CD1c-positive myeloid dendritic cell (primary cell): ENCODE results near the gene SLC2A1.
A peak's percentile ranks its signal among the peaks of the same experiment; 100 is the strongest.
"Not testable (repeated sequence)": the region's sequence is repeated elsewhere in the genome, so short reads cannot be mapped to it uniquely, and the experiment has no call there.

ENCODE experiments used
- DNase-seq: peaks from one replicate; pipeline ENCODE4 v3.0.0-alpha.2; 2016; ENCODE audit errors: extremely low spot score

Gene SLC2A1

DNA sequence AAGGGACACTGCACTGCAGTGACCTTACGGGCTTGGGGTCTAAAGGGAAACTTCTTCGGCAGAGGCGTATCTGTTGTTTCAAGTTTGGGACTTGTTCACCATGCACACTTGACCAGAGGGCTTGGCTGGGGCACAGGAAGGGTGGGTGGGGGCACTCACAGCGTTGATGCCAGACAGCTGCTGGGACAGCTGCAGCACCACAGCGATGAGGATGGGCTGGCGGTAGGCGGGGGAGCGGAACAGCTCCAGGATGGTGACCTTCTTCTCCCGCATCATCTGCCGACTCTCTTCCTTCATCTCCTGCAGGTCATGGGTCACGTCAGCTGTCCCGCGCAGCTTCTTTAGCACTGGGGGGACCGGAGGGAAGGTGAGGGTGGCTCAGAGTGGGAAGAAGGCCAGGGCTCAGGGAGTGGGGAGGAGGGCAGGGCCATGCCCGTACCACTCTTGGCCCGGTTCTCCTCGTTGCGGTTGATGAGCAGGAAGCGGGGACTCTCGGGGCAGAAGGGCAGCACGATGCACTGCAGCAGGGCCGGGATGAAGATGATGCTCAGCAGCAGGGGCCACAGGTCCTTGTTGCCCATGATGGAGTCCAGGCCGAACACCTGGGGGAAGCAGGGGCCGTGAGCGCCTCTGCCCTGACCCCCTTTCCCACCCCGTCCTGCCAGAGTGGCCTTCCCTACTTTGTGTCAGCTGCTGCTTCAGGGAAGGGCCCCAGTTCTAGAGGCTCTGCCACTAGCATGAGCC is 29.1 kb downstream of the SLC2A1 start:
- no peak for DNase-seq

DNA sequence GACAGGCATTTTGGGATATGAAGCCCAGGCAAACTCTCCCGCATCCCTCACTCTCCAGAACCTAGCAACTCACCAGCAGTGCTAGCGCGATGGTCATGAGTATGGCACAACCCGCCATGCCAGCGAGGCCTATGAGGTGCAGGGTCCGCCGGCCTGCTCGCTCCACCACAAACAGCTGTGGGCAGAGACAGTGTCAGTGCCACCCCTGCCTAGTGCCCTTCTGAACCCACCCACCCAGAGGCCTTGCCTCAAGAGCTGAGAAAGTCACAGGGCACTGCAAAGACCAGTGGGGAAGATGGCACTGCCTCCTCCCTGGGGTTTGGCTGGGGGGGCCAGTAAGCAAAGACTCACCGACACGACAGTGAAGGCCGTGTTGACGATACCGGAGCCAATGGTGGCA is 29.8 kb downstream of the SLC2A1 start:
- no peak for DNase-seq

DNA sequence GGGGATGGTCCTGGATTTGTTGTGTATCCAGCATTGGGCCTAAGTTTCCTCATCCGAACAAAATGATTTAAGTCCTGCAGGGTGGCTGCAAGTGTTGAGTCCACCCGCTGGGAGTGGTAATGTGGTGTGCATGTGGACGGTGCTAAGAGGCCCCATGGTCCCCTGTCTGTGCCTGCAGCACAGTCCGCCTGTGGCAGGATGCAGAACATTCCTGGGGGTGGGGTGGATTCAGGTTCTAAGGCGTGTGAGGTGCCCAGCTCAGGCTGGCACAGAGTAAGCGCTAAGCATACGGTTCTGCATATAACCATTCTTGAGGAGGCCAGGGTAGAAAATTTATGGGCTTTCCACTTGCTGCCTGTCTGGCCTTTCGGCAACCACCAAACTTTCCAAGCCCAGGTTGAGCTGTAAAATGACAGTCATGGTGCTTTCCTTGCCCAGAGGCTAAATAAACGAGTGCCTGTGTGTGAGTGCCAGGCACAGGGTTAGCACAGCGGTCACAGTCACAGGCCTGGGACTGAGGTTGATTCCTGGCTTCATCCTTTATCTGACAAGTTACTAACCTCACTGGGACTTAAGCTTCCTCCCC is 30.7 kb downstream of the SLC2A1 start:
- no peak for DNase-seq

DNA sequence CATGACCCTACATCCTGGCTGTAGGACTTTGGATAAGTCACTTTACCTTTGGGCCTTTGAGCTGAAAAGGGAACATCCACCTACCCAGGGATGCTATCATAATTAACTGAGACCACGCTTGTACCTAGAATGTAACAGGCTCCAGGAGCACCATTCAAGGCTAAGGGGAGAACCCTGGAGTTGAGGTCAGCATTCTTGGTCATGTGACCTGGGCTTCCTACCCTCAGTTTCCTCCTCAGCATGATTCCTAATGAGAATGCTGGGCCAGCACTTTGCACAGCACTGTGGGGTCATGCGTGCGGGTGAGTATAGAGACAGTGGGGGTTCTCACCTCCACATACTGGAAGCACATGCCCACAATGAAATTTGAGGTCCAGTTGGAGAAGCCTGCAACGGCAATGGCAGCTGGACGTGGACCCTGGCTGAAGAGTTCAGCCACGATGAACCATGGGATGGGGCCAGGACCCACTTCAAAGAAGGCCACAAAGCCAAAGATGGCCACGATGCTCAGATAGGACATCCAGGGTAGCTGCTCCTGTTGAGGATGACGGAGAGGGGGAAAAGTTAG is 31.3 kb downstream of the SLC2A1 start:
- no peak for DNase-seq

DNA sequence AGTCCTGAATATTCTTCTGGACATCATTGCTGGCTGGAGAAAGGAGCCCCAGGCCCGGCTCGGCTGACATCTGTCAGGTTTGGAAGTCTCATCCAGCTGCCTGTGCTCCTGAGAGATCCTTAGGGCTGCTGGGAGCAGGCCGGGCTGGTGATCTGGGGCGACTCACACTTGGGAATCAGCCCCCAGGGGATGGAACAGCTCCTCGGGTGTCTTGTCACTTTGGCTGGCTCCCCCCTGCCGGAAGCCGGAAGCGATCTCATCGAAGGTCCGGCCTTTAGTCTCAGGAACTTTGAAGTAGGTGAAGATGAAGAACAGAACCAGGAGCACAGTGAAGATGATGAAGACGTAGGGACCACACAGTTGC is 31.8 kb downstream of the SLC2A1 start:
- DNase-seq: no peak

DNA sequence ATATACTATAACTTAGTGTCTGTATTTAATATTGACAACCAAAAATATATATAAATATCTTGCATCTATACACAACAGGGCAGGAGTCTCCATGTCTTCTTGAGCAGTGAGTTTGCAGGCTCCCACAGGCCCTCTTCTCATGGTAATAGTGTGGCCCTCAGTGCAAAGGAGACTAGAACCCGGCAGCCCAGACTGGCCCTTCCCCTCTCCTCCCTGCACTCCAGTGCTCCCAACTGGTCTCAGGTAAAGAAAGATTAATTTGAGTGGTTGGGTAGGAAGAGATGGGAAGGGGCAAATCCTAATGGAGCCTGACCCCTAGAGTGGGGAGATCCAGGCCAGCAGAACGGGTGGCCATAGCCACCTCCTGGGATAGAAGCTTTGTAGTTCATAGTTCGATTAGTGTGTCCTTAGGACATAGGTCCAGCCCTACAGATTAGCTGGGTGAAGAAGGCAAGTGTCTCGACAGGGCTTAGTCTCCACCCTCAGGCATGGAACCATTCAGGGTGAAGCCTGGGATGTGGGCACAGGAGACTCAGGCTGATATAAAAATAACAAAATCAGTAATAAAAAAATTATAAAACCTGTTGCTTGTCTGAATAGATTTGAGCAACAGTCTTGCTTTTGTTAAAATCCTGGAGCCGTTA is 32.3 kb downstream of the SLC2A1 start:
- no peak for DNase-seq

DNA sequence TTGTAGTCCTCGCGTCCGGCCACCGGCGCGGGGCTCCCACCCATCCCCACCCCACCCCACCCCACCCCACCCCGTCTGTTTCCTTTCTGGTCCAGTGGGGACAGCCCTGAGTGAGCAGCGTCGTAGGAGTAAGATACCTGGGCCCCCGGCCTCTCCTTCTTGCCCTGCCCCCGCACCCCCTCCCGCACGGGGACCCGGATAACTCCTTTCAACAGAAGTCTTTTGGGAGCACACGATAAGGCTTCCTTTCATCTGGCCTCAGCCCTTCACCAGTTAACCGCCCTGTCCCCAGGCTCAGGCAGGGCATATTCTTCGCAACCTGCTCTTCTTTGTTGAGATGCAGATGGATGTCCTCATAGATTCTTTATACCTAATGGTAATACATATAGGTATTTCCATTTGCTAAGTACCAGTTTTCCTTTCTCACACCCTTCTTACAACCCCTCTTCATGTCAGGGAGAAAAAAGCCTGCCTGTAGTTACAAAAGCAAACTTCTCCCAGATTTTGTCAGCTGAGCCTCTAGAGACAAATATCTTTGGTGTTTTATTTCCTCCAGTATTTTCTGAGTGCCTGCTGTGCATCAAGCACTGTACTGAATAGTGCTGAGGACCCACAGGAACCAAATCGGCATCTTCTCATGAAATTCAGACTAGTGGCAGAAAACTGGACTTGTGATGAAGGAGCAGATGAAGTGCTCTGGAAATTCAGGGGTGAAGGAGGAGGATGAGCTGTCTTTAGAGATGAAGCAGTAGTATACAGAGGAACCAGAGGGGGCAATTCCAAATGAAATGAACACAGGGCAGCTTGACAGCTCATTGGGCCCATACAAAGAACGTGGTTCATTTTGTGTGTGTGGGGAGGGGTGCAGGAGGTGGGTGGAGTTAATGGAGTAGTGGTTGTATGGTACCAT is 33.6 kb downstream of the SLC2A1 start:
- DNase-seq: no peak

DNA sequence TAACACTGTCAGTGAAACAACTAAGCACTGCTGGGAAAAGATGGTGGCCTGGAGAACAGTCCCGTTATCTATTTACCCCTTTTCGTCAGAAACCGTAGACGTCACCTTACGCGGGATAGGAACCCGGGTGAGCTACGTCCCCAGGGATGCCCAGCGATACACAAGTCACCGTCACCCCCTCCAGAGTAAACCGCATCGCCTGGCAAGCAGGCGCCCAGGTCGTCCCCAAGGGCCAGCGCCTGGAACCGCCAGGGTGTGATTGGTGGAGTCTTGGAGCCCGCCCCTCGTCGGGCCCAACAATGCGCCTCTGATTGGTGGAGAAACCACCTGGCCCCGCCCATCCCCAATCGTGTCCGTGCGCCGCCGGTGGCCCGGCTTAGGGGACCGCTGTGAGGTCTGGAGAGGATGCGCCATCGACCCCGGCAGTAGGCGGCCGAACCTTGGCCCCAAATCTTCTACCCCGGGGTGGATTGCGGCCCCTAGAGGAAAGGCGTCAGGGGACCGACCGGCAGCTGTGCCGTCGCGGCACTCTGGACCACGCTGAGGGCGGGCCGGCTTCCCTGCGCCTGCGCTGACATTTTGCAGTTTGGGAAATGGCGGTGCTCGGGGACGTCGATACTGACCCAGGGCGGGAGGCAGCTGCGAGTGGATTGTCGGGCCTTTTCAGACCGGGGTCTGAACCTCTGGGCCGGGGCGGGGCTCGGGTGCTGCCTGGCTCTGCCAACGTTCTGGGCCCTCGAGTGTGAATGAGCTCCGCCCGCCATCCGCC is 34.4 kb downstream of the SLC2A1 start:
- peak; percentile 95 for DNase-seq

DNA sequence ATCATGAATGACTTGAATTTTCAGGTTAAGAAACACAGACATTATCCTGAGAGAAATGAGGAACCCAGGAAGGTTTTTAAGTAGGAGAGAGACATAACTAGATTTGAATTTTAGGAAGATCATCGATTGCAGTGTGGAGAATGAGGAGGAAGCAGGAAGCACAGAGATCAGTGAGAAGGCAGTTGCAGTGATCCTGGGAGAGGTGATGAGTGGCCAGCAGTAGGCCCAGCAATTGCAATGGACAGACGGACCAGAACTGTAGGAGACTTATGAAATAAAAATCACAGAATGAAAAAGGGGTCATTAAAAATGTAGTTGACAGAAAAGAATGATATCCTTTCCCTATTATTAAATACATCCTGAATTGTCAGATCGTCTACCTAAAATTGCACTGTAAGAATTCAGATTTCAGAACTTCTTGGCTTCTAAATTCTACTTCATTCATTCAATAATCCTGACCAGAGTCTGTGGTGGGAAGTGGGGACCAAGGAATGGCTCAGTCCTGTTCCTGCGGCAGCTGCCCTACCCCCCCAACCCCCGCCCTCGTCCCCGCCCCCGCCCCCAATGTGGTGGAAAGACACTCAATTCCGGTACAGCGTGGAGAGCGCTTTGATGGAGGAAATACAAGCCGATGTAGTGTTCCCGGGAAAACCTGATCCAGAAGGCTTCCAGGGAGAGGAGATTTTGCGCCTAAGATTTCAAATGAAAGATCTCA is 35.1 kb downstream of the SLC2A1 start:
- peak; percentile 38 for DNase-seq

DNA sequence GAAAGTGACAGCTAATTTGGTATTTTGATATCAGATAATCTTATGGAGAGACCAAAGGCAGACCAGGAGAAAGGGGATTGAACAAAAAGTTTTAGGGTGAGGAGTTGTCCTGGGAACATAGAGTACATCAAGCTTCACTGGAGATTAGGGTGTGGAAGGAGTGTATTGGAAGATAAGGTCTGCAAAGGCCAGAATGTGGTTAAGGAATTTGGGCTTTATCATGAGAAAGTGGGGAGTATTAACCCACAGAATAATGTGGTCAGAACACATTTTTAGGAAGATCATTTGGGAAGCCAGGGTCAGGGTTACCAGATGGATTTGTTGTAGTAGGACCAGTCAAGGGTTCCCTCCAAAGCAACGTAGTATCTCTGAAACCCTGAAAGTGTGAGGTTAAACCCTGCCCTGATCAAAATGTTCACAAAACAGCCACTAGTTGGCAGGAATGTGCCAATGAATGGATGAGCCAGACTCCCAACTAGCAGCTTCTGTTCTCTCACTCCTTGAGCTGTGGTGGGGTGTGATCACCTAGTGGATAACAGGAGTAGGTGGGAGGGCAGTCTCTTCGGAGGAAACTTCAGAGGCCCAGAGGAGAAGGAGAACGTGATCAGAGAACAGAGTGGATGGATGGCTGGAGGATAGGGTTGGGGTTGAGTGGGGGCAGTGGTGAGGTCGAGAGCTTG is 35.8 kb downstream of the SLC2A1 start:
- DNase-seq: peak; percentile 69

DNA sequence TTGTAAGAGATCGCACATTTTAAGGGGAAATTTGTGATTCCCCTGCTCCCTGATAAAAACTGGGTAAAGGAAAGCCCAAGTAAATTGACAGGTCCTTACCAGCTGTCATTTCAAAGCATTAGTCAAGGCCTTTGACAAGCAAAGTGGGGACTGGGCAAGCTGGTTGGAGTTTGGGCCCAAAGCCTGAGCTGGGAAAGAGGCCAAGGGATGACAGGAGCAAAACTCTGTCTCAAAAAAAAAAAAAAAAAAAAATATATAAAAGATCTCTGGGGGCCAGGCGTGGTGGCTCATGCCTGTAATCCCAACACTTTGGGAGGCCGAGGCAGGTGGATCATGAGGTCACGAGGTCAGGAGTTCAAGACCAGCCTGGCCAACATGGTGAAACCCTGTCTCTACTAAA is 36.9 kb downstream of the SLC2A1 start:
- no peak for DNase-seq

DNA sequence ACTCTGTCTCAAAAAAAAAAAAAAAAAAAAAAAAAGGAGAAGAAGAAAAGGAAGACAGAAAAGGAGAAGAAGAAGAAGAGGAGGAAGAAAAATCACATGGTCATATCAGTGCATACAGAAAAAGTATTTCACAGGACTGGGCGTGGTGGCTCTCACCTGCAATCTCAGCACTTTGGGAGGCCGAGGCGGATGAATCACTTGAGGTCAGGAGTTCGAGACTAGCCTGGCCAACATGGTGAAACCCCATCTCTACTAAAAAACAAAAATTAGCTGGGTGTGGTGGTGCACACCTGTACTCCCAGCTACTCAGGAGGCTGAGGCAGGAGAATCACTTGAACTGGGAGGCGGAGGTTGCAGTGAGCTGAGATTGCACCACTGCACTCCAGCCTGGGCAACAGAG is 39.0 kb downstream of the SLC2A1 start:
- not testable (repeated sequence) for DNase-seq

DNA sequence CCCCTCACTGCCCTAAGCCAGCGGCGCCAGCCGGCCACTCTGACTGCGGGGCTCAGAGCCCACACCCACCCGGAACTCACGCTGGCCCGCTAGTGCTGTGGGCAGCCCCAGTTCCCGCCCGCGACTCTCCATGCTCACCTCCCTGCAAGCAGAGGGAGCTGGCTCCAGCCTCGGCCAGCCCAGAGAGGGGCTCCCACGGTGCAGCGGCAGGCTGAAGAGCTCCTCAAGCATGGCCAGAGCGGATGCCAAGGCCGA is 41.5 kb downstream of the SLC2A1 start:
- no peak for DNase-seq

DNA sequence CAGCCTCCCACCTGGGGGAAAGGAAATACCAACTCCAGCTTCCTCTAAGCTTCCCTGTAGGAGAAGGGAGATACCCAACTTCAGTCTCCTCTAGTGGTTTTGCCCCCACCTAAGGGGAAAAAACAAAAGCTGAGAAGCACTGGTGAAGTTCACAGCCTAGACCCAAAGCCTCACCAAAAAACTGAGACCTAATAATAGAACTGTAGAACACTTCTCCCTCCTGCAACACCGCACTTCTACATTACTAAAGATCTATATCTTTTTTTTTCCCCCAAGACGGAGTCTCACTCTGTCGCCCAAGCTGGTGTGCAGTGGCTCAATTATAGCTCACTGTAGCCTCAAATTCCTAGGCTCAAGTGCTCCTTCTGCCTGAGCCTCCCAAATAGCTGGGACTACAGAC is 43.2 kb downstream of the SLC2A1 start:
- no peak for DNase-seq

DNA sequence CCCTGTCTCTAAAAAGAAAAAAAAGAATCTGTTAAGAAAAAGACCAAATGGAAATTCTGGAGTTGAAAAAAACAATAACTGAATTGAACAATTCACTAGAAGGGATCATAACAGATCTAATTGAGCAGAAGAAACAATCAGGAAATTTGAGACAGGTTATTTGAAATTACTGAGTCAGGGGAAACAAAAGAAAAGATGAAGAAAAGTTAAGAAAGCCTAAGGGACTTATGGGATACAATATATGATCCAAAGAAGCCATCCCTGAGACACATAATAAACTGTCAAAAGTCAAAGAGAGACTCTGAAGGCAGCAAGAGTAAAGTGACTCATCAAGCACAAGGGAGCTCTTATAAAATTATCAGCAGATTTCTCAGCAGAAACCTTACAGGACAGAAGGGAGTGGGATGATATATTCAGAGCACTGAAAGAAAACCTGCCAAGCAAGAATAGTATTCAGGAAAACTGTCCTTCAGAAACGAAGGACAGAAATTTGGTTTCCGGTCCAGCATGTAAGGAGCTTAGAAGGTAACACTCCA is 44.5 kb downstream of the SLC2A1 start:
- no peak for DNase-seq

DNA sequence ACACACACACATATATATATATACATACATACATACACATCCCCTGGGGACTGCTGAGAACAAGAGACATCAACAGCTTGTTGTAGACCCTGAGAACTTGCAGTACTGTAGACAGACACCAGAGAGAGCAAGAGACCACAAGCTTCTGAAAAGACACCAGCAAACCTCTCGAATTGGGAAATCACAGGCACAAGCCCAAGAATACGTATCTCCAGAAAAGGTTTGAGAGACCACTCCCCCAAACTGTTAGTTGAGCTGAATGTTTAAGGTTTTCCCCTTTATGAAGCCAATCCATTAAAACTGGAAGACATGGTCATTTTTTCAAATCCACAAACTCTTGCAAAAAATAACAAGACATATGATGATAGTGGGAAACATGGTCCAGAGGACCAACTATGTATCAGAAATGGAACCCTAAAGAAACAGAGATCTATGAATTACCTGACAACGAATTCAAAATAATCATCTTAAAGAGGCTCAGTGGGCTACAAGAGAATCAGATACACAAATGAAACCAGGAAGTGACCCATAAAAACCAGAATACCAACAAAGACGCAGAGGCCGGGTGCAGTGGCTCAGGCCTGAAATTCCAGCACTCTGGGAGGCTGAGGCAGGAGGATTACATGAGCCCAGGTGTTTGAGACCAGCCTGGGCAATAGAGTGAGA is 45.1 kb downstream of the SLC2A1 start:
- DNase-seq: peak; percentile 87

DNA sequence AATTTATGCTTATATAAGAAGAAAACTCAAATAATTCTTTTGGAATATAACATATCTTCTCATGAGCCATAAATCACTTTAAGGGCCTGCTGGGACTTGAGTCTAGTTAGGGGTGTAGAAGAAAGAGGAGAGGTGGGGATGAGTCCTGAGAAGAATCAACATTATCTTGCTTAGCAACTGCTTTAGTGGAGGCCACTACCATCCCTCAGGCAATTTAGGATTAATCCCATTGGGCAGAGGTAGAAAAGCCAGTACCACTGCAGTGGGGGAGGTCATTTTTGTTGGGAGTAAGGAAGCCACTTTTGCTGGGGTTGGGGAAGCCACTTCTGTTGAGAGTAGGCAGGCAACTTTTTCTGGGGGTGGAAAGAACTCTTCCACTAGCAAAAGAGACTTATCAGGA is 47.7 kb downstream of the SLC2A1 start:
- no peak for DNase-seq

DNA sequence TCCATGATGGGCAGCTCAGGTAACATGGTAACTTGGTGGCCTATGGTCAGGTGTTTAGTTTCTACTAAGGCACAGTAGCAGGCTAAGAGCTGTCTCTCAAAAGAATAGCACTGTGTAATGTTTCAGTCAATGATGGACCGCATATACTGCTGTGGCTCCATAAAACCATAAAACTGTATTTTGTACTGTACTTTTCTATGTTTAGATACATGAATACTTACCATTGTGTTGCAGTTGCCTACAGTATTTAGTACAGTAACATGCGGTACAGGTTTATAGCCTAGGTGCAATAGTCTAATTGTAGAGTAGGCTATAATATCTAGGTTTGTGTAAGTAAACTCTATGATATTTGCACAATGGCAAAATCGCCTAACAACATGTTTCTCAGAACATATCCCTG is 50.6 kb downstream of the SLC2A1 start:
- DNase-seq: no peak

DNA sequence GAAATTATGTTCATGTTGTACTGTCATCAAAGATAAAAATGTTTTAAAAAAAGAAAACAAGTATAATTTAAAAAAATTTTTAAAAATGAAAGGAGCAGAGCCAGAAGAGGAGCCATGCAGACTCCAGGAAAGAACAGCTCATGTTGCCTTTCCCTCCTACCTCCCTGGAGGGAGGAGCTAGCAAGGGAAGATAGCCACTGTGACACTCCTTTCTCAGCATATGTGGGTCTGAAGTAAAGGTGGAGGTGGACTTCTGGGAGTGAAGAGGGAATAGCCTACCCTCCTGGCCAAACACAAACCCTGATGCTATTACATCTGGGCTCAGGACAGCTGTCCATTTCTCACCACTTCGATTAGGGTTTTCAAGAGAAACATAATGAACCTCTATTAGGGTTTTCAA is 54.2 kb downstream of the SLC2A1 start:
- no peak for DNase-seq
